ENCODE measurements around the gene RHOB. TPM values are rescaled to one million over a fixed set of nuclear protein-coding genes. Genes with fewer than 3 reads are reported as not detected.
A peak's percentile ranks its signal among the peaks of the same experiment; 100 is the strongest.
"Not testable (repeated sequence)": the region's sequence is repeated elsewhere in the genome, so short reads cannot be mapped to it uniquely, and the experiment has no call there.

RHOB gene
- total RNA-seq, 1 donor from 2014 or later: 208 TPM

DNA sequence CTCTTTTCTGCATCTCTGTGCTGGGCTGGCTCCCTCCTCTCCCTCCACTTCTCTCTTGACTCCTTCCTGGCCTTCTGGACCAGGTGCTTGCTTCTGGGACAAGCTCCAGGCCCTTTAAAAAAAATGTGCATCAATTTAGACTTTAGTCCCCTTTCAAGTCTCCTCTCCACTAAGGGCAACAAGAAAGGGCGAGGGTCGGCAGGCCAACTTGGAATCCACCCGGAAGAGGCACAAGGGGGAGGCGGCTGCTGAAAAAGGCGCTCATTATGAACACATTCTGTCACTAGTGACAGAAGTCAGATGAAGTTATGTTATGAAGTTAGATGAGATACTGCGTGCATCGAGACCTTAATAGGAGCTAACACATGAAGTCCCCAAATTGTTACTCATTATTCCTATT lies 13.6 kb upstream of the RHOB start:
- intact Hi-C loops (cut with DNase I): no loop called here
- ATAC-seq: no peak
- no peak for DNase-seq (ENCODE audit: missing footprints)

DNA sequence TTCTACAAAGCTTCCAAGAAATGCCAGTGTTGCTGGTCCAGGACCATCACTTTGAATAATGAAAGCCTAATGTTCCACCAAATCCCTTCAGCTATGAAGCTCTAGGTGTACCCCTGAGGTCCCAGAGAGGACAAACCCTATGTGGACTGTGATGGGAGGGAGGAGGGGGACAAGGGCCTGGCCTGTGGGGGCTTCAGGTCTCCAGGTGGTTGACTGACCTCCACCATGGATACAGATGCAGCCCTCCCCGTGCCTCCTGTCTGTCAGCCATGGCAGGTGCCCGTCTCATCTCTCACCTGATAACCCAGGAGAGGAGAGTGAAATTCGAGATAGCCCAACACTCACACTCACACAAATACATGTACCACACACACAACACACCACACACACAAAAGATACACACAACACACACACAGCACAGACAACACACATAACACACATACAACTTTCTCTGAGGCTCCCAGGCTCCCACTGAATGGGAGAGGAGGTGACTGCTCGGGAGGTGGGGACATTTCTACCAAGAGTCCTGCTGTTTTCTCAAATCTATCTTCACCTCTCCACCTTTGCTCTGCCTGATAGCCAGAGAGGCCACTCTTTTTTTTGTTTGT lies 12.8 kb upstream of the RHOB start:
- no peak for DNase-seq (ENCODE audit: missing footprints)
- no peak for ATAC-seq
- intact Hi-C loops (cut with DNase I): no loop called here

DNA sequence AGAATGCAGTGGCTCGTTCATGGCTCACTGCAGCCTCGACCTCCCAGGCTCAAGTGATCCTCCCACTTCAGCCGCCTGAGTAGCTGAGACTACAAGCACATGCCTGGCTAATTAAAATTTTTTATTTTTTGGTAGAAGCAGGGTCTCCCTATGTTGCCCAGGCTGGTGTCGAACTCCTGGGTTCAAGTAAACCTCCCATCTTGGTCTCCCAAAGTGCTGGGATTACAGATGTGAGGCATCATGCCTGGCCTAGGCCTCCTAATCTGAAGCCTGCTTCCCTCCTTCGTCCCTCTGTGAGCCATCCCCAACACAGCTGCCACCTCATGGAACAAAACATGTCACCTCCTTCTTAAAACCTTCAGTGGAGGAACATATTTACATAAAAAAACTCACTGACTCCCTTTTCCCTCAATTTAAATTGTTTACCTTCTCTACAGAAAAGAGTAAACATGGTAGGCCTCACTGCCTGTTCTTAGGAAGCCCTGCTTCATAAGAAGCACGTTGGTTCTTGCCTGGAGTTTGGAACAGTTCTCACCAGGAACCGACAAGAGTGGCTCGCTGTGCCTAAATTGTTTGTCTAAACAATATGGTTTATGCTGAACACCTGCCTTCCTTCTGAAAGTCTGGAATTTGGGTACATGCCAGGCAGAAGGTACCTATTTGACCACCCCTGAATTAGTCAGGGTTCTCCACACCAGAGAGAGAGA lies 12.1 kb upstream of the RHOB start:
- intact Hi-C loops (cut with DNase I): no loop called here
- ATAC-seq: no peak
- no peak for DNase-seq (ENCODE audit: missing footprints)

GRCh38 chr2:20435456-20435855 lies 11.4 kb upstream of the RHOB start:
- ATAC-seq; DNase-seq (ENCODE audit: missing footprints); intact Hi-C loops (cut with DNase I): not testable (repeated sequence)

DNA sequence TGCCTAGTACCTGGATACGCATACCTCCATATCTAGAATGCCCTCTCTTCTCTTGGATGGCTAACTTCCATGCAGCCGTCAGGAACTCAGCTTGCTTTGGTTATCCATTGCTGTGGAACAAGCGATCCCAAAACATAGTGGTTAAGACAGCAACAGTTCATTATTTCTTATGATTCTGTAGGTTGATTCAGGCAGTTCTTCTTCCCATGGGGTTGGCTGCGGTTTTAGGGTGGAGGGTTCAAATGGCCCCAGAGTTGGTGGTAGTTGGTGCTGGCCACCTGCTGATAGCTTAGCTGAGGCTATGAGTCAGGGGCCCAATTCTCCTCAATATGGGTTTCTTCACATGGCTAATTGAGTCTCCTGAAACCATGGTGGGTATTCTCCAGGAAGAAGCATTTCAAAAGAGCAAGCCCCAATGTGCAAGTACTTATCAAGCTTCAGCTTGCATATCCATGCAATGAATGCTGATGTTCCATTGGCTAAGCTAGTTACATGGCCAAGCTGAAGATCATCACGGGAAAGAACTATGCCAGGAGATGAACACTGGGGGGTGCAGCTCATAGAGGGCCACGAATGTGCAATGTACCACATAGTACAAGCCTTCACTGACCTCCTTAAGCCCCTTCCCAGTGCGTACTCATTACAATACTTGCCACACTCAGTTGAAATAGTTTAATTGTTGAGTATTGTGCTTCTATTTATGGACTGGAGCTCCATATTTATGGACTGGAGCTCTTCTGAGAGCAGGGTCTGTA lies 10.0 kb upstream of the RHOB start:
- DNase-seq (ENCODE audit: missing footprints) (no peak), ATAC-seq (no peak)
- intact Hi-C loops (cut with DNase I): no loop called here

GRCh38 chr2:20438334-20439192 lies 8.3 kb upstream of the RHOB start:
- no peak for DNase-seq (ENCODE audit: missing footprints)
- peak; percentile 55 for ATAC-seq
- intact Hi-C loops (cut with DNase I): no loop called here

DNA sequence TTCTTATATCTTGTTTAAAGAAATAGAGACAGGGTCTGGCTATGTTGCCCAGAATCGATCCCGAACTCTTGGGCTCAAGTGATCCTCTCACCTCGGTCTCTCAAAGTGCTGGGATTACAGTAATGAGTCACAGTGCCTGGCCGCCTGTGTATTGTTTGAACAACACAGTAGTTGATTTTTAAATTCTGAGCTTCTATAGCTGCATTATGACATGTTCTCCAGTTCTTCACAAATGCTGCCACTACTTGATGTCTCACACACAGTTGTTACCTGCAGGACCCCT lies 7.7 kb upstream of the RHOB start:
- ATAC-seq (no peak), DNase-seq (ENCODE audit: missing footprints) (no peak)
- intact Hi-C loops (cut with DNase I): no loop called here

- ATAC-seq (peak; percentile 53), DNase-seq (ENCODE audit: missing footprints) (no peak)
- intact Hi-C loops (cut with DNase I): no loop called here
These were observed 7.4 kb upstream of the RHOB start for GRCh38 chr2:20439503-20439902.

DNA sequence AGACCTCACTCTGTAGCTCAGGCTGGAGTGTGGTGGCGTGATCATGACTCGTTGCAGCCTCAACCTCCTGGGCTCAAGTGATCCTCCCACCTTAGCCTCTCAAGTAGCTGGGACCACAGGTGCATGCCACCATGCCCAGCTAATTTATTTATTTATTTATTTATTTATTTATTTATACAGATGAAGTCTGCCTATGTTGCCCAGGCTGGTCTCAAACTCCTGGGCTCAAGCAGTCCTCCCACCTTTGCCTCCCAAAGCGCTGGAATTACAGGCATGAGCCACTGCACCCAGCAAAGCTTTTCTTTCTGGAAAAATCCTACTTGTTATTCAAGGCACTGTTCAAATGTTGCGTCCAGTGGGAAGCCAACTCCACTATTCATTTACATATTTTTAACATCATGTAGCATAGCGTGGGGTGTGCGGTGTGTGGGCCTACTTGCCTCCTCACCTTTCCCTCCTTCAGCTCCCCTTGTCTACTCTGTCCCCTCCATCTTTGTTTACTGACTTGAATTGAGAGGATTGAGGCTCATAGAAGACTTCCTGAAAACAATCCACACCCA lies 6.8 kb upstream of the RHOB start:
- DNase-seq (ENCODE audit: missing footprints) (no peak), ATAC-seq (no peak)
- intact Hi-C loops (cut with DNase I): no loop called here

DNA sequence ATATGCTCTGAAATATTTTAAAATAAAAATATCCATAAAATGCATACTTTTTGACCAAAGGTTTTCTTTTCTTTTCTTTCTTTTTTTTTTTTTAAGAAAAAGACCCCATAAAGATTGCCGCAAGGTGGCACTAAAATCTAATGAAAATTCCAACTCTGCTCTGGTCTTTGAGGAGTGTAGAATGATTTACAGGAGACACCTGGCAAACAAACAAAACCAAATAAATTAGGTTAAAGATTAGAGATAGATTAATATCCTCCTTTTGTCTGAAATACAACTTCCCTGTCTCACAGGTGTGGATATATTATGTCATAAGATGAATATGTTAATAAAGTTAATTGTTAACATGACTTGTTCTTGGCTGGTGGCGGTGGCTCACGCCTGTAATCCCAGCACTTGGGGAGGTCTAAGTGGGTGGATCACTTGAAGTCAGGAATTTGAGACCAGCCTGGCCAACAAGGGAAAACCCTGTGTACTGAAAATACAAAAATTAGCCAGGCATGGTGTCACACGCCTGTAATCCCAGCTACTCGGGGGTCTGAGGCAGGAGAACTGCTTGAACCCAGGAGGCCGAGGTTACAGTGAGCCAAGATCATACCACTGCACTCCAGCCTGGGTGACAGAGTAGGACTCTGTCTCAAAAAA lies 3.5 kb upstream of the RHOB start:
- DNase-seq (ENCODE audit: missing footprints) (no peak), ATAC-seq (no peak)
- intact Hi-C loops (cut with DNase I): loop anchor here (1.0 kb wide), 2 partner anchors 192 to 199 kb away; no protein-coding TSS in a partner anchor

GRCh38 chr2:20444101-20444992 lies 2.5 kb upstream of the RHOB start:
- intact Hi-C loops (cut with DNase I): no loop called here
- no peak for ATAC-seq
- no peak for DNase-seq (ENCODE audit: missing footprints)

GRCh38 chr2:20444993-20445910 lies 1.6 kb upstream of the RHOB start:
- DNase-seq (ENCODE audit: missing footprints) (no peak), ATAC-seq (no peak)
- intact Hi-C loops (cut with DNase I): no loop called here

DNA sequence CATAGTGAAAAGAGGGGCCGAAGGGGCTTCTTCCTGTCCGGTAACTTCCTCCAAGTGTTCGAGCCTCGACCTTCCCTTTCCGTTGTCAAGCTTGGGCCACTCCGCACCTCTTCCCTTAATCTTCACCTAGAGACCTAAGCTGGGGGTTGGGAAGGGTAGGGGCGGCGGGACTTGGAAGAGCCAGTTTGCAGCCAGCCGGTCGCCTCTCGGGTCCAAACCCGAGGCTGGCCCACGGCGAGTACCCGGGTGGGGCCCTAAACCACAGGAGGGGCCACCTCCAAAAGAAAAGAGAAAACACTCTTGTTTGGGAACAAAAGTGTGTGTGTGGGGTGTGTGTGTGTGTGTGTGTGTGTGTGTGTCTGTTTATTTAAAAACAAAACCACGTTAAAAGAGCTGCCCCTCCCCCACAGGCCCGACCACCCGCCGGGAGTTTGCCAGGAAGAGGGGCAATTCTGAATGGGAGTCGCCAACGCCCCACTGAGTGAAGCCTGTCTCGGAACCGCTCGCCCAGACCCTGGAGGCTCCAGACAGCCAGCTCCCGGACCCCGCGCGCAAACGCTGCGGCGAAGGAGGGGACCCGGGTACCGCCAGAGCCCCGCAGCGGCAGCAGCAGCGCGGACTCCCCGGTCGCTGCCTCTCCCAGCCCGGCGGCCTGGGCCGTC lies 488 bp upstream of the RHOB start:
- intact Hi-C loops (cut with DNase I): no loop called here
- DNase-seq (ENCODE audit: missing footprints) (no peak), ATAC-seq (no peak)

- DNase-seq (ENCODE audit: missing footprints) (peak; percentile 81), ATAC-seq (peak; percentile 15)
- intact Hi-C loops (cut with DNase I): no loop called here
These were observed 767 bp downstream of the RHOB start for GRCh38 chr2:20447437-20448245.

GRCh38 chr2:20448246-20448976 lies 1.5 kb downstream of the RHOB start:
- intact Hi-C loops (cut with DNase I): no loop called here
- DNase-seq (ENCODE audit: missing footprints): no peak
- ATAC-seq: no peak
